ENCODE results near the gene PPP1R16B.

The PPP1R16B gene

DNA sequence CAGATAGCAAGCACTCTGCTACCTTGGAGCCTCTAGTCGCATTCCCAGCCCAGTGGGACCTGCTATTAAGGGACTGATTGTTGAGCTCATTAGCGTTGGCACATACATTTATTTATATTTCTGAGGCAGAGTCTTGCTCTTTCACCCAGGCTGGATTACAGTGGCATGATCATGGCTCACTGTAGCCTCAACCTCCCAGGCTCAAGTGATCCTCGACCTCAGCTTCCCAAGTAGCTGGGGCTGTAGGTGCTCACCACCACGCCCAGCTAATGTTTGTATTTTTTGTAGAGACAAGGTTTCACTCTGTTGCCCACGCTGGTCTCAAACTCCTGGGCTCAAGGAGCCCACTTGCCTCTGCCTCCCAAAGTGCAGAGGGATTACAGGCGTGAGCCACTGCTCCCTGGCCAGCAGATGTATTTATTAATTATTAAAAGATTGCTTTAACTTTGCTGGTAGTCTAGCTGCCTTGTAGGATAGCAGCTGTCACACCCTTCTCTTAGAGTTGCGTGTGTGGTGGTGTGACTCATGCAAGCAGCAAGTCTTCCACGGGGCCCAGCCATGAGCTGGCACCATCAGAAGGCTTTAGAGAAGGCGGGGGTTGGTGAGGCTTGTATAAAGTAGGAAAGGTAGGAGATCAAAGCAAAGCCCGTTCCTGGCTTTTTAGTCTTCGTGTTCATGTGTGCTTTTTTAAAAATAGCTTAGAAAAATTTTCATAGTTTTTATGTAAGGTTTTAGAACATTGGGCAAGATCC lies 40.8 kb upstream of the PPP1R16B start:
- POLR2A ChIA-PET (ENCODE audit: low non-redundant PET), result no interaction called here
- peak; percentile 96 for DNase-seq (ENCODE audit: low spot score)
- CTCF ChIA-PET, result interaction anchor here (0.5 to 1.6 kb wide), 6 partner anchors 13 to 1669 kb away, joined by 3 to 5 read pairs (median 4); no protein-coding TSS in a partner anchor
- peak overlapping the region; percentile 68 for H3K27ac ChIP-seq
- TF ChIP-seq, protein P1, sequence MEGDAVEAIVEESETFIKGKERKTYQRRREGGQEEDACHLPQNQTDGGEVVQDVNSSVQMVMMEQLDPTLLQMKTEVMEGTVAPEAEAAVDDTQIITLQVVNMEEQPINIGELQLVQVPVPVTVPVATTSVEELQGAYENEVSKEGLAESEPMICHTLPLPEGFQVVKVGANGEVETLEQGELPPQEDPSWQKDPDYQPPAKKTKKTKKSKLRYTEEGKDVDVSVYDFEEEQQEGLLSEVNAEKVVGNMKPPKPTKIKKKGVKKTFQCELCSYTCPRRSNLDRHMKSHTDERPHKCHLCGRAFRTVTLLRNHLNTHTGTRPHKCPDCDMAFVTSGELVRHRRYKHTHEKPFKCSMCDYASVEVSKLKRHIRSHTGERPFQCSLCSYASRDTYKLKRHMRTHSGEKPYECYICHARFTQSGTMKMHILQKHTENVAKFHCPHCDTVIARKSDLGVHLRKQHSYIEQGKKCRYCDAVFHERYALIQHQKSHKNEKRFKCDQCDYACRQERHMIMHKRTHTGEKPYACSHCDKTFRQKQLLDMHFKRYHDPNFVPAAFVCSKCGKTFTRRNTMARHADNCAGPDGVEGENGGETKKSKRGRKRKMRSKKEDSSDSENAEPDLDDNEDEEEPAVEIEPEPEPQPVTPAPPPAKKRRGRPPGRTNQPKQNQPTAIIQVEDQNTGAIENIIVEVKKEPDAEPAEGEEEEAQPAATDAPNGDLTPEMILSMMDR (conservative IDR thresholded peaks at IDR 0.05; ENCODE audit: low read depth), result no peak

DNA sequence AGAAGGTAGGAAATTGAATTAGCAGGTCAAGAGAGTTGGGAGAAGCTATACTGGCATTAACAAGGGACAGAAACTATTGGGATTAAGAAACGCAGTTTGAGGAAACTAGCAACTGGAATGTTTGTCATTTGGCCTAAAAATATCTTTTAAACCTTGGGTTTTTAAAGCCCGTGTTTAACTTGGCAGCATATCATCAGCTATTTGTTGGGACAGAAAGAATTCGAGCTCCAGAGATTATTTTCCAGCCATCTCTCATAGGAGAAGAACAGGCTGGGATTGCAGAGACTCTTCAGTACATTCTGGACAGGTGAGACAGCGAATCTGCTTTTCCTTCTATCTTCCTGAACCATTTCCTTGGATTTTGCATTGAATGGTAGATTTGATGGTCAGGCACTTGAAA lies 39.4 kb upstream of the PPP1R16B start:
- TF ChIP-seq, protein P1 (conservative IDR thresholded peaks at IDR 0.05; ENCODE audit: low read depth), result no peak

DNA sequence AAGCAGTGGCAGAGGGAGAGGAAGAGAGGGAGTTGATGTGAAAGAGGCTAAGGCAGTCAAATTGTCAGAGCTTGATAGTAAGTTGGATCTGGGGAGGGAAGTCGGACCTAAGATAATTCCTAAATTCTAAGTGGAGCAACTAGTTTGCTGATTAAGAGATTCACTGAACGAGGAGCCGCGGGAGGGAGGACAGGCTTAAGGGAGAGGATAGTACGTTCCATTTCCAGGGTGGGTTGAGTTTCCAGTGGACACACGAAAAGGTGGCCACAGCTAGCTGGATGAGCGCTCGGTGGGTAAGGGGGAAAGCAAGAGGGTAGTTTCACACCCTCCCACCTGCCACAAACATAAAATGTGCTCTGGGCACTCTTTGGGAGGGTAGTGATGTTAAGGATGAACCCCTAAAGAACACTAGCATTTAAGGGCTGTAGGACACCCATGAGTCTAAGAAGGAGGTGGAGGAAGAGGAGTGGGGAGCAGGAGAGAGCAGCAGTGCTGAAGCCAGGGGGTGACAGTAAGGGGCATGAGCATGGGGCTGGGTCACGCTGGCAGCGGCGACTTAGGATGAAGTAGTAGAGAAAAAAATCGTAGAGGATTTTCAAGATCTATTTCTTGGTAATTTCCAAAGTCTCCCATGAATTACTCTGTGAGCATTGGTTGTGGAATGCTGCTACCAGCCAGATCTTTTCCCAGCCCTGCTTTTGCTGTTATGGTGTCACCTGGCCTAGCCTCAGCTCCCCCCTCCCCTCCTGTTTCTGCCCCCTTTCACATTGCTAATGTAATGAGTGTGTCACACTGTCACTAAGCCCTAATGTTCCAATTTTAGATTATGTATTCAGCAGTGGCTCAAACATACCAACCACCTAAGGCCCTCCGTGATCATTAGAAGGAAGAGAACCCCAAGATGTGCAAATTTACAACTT lies 35.9 kb upstream of the PPP1R16B start:
- no peak for DNase-seq (ENCODE audit: low spot score)
- H3K27ac ChIP-seq, result no peak overlapping the region
- POLR2A ChIA-PET (ENCODE audit: low non-redundant PET), result no interaction called here
- CTCF ChIA-PET, result interaction anchor here (0.5 to 0.9 kb wide), 3 partner anchors 20 to 164 kb away, joined by 3 to 6 read pairs (median 4); no protein-coding TSS in a partner anchor
- TF ChIP-seq, protein P1 (conservative IDR thresholded peaks at IDR 0.05; ENCODE audit: low read depth), result no peak

More for the DNA sequence above, 39.4 kb upstream of the PPP1R16B start:
- ChIA-PET POLR2A (ENCODE audit: low non-redundant PET) (no interaction called here), CTCF (no interaction called here)
- DNase-seq (ENCODE audit: low spot score), result no peak
- H3K27ac ChIP-seq, result no peak overlapping the region

DNA sequence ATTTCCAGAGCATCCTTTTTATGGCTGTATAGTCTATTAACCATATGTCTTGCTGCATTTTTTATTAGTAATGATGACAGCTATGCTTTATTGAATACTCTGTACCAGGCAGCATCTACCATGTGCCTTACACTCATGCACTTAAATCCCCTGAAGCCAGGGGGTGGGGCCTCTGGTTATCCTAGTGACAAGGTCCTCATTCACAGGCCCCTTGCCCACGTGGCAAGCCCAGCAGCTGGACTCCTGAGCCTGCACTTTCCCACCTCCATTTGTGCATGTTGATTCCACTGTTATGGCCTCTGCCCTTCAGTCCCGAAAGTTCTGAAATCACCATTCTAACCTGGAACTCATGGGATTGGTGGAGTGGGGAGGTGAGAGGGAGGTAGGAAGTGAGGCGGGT lies 35.0 kb upstream of the PPP1R16B start:
- CTCF ChIA-PET, result interaction anchor here (0.5 to 0.9 kb wide), 3 partner anchors 20 to 163 kb away, joined by 3 to 6 read pairs (median 4); no protein-coding TSS in a partner anchor
- no peak for DNase-seq (ENCODE audit: low spot score)
- TF ChIP-seq, protein P1 (conservative IDR thresholded peaks at IDR 0.05; ENCODE audit: low read depth), result no peak
- POLR2A ChIA-PET (ENCODE audit: low non-redundant PET), result no interaction called here
- no peak overlapping the region for H3K27ac ChIP-seq

DNA sequence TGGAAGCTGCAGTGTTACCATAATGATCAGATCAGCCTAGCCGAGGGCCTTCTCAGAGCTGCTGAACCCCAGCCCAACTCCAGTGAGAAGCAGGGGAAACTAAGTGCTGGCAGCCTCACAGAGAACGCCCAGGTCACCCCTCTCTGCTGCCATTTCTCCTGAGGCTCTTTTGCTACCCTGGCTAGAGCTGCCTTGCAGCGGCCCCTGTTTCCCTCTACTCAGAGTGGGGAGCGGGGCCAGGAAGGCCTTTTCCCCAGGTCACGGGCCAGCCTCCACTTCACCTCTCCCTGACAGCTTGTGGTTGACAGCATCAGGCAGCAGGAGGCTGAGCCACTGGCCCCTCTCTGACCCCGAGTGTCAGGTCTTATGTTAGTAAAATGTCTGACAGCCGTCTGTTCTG lies 34.5 kb upstream of the PPP1R16B start:
- ChIA-PET CTCF (interaction anchor here (0.7 to 0.9 kb wide), 2 partner anchors 19 to 72 kb away, joined by 3 to 4 read pairs; no protein-coding TSS in a partner anchor), POLR2A (ENCODE audit: low non-redundant PET) (no interaction called here)
- DNase-seq (ENCODE audit: low spot score), result no peak
- no peak overlapping the region for H3K27ac ChIP-seq
- TF ChIP-seq, protein P1 (conservative IDR thresholded peaks at IDR 0.05; ENCODE audit: low read depth), result no peak

DNA sequence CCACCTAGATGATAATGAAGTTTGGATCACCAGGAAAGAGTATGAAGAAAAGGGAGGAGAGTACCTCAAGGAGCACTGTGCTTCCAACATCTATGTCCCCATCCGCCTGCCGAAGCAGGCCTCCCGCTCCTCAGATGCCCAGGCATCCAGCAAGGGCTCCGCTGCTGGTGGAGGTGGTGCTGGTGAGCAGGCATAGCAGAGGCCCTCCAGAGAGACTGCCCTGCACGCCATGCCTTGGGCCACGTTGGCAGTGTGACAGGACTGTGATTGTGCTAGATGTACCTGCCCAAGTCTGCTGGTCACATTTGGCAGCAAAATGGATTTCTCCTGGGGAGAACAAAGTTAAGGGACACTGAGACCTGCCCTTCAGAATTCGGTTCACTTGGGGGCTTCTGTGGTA lies 33.9 kb upstream of the PPP1R16B start:
- no peak for DNase-seq (ENCODE audit: low spot score)
- TF ChIP-seq, protein P1 (conservative IDR thresholded peaks at IDR 0.05; ENCODE audit: low read depth), result no peak
- H3K27ac ChIP-seq, result no peak overlapping the region
- POLR2A ChIA-PET (ENCODE audit: low non-redundant PET), result no interaction called here
- CTCF ChIA-PET, result no interaction called here

Data from RWPE1 (cell line).